ENCODE measurements around the gene ING3. TPM values are rescaled to one million over a fixed set of nuclear protein-coding genes. Genes with fewer than 3 reads are reported as not detected.

ING3 gene
- total RNA-seq, 1 experiment from 2014 or later, result 23.1 TPM

GRCh38 chr7:120920591-120921274, 29.8 kb upstream of the ING3 start:
- H4K8ac ChIP-seq (replicated peaks; ENCODE audit: insufficient read length, low read depth, low read length), result no peak overlapping the region
- no peaks in the 10 kb centered on the region for H4K20me1 ChIP-seq (ENCODE audit: control insufficient read depth, insufficient read depth, insufficient read length)
- H3K79me2 ChIP-seq (ENCODE audit: insufficient read depth, low read length), result no peaks in the 10 kb centered on the region
- WGBS (ENCODE audit: extremely low coverage, insufficient read length, low lambda C conversion rate), result no CpG with 5 or more reads among the region's 3 CpGs
- no peak overlapping the region for H4K5ac ChIP-seq (ENCODE audit: insufficient read length, low read depth, low read length)
- TF ChIP-seq CTCF (conservative IDR thresholded peaks at IDR 0.05), result no peak
- Mint-ChIP-seq H3K27me3 (ENCODE audit: low read depth) (no peaks in the 10 kb centered on the region), H3K27ac (no peak overlapping the region), H3K4me3 (no peak overlapping the region), H3K4me1 (peaks cover 9 to 12% of the 10 kb centered on the region in 2 experiments), H3K9me3 (no peaks in the 10 kb centered on the region), H3K36me3 (ENCODE audit: insufficient read depth in 1 of 3, low read depth in 3 of 3) (no peaks in the 10 kb centered on the region)
- H3K18ac ChIP-seq (ENCODE audit: insufficient read length, low read depth, low read length), result no peak overlapping the region
- no peak overlapping the region for H2AK5ac ChIP-seq (ENCODE audit: insufficient read length, low read length)
- no peak overlapping the region for H3K9ac ChIP-seq (ENCODE audit: extremely low read depth, insufficient read length, low read length)
- H3K79me1 ChIP-seq (ENCODE audit: insufficient read depth, low read depth, low read length, poor library complexity, severe bottlenecking), result no peaks in the 10 kb centered on the region
- H3K56ac ChIP-seq (ENCODE audit: insufficient read length, low read depth, low read length), result no peak overlapping the region
- no peak overlapping the region for H3T11ph ChIP-seq (ENCODE audit: low read length)
- H3K4ac ChIP-seq (ENCODE audit: low read depth, low read length), result no peak overlapping the region
- no peak overlapping the region for H3K14ac ChIP-seq (ENCODE audit: insufficient read depth, low read length)
- no peak overlapping the region for H3K4me2 ChIP-seq (ENCODE audit: insufficient read depth, insufficient read length, low read length)
- H2AFZ ChIP-seq (ENCODE audit: low read length), result no peak overlapping the region
- no peak overlapping the region for H2BK15ac ChIP-seq (ENCODE audit: low read depth, low read length)
- H2BK5ac ChIP-seq (ENCODE audit: insufficient read length, low read length), result no peak overlapping the region
- H3K4me1 ChIP-seq (ENCODE audit: insufficient read depth, low read length), result no peaks in the 10 kb centered on the region
- H4K91ac ChIP-seq (ENCODE audit: insufficient read length, low read depth, low read length), result no peak overlapping the region
- H2BK12ac ChIP-seq (ENCODE audit: insufficient read length, low read depth, low read length), result no peak overlapping the region
- H3K9me3 ChIP-seq (ENCODE audit: control insufficient read depth, low read depth, low read length), result no peaks in the 10 kb centered on the region
- no peak overlapping the region for H2BK120ac ChIP-seq (ENCODE audit: low read depth, low read length, poor library complexity, severe bottlenecking)
- no peak overlapping the region for H3K23ac ChIP-seq (ENCODE audit: insufficient read length, low read depth, low read length)
- no peak overlapping the region for H2BK20ac ChIP-seq (ENCODE audit: low read depth, low read length, poor library complexity, severe bottlenecking)
- H3K27ac ChIP-seq (ENCODE audit: insufficient read length, low read depth, low read length), result no peak overlapping the region
- no peak for DNase-seq
- no peaks in the 10 kb centered on the region for H3K27me3 ChIP-seq (ENCODE audit: insufficient read depth, low read length)
- no peaks in the 10 kb centered on the region for H3K23me2 ChIP-seq (ENCODE audit: insufficient read length, low read depth, low read length, poor library complexity, severe bottlenecking)
